Thoracic aorta (tissue), 2 donors: Measurements from ENCODE around the gene KRT75. TPM values are rescaled to one million over a fixed set of nuclear protein-coding genes. Genes with fewer than 3 reads are reported as not detected.

ENCODE experiments used
- ATAC-seq: fragments of 150-250 bp; one replicate; pipeline ENCODE4 v1.8.0; 2017; ENCODE audit warnings: low read depth; ENCODE audit not compliant: insufficient number of reproducible peaks, low FRiP score
- DNase-seq: peaks from one replicate; pipeline ENCODE4 v3.0.0-alpha.2; 2020; ENCODE audit warnings: low spot score
- H3K27ac ChIP-seq, 2 donors: fragments of 200-600 bp; sonication (generic); 1 replicate in 1 of 2; 2 replicates in 1 of 2; pipeline ENCODE4 v1.5.1; 2016; ENCODE audit warnings: mild to moderate bottlenecking in 2 of 2, moderate library complexity in 2 of 2
- H3K27me3 ChIP-seq: fragments of 200-600 bp; sonication (generic); replicated peaks from 2 replicates; pipeline ENCODE4 v1.6.0; 2016; ENCODE audit warnings: mild to moderate bottlenecking; ENCODE audit not compliant: insufficient read depth
- H3K36me3 ChIP-seq: fragments of 200-600 bp; sonication (generic); one replicate; pipeline ENCODE4 v1.5.1; 2016
- H3K4me1 ChIP-seq, 2 donors: fragments of 200-600 bp; sonication (generic); 1 replicate in 1 of 2; 2 replicates in 1 of 2; pipeline versions ENCODE4 v1.5.1 to v1.6.0; 2016; ENCODE audit warnings: low read depth in 2 of 2, mild to moderate bottlenecking in 1 of 2; ENCODE audit not compliant: control insufficient read depth in 1 of 2
- H3K4me3 ChIP-seq: fragments of 200-600 bp; sonication (generic); 2 replicates; pipeline ENCODE4 v1.5.1; 2016; ENCODE audit warnings: mild to moderate bottlenecking
- H3K9me3 ChIP-seq: fragments of 200-600 bp; sonication (generic); 2 replicates; pipeline ENCODE4 v1.5.1; 2016
- total RNA-seq, 2 donors: library from RNA; depleted of rRNA; stranded (reverse); fragments of >200 nt; gene quantifications; one replicate each; pipeline versions ENCODE4 v1.1.0 to v1.2.3, GENCODE V29; 2016
- TF ChIP-seq, protein P1 (sequence below): fragments of 200-600 bp; sonication (generic); IDR thresholded peaks from one replicate; pipeline ENCODE4 v1.5.1; 2019; ENCODE audit warnings: antibody characterized with exemption

The KRT75 gene
- total RNA-seq, 2 donors from 2014 or later: not detected

DNA sequence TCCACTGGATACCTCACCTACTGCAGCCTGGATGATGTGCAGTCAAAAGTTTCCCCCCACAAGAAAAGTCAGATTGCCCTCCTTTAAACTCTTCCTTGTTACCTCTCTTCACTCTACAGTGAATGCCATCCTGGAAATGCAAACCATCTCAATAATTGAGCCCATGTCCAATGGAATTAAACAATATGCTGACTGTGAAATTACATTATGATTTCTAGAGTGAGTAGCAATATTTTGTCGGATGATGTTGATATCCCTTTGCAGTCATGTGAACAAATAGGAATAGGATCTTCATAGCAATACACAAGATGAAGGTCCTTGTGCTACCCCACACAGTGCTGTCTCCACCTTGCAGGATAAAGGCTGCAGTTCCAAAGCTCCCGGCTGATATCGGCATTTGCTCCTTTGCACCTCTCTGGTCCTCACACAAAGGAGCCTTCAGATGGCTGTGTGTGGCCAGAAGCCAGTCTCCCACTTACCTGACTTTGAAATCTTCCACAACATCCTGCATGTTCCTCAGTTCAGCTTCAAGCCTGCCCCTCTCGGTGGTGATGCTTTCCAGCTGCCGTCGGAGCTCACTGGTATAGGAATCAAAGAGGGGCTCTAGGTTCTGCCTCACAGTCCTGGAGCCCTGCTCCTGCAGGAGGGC lies 1.5 kb downstream of the KRT75 start:
- ATAC-seq (no peak), DNase-seq (no peak)
- Histone ChIP-seq H3K4me1 (no peaks in the 10 kb centered on the region), H3K9me3 (no peaks in the 10 kb centered on the region), H3K27me3 (no peaks in the 10 kb centered on the region), H3K36me3 (no peaks in the 10 kb centered on the region), H3K27ac (no peak overlapping the region), H3K4me3 (no peak overlapping the region)
- TF ChIP-seq, protein P1, sequence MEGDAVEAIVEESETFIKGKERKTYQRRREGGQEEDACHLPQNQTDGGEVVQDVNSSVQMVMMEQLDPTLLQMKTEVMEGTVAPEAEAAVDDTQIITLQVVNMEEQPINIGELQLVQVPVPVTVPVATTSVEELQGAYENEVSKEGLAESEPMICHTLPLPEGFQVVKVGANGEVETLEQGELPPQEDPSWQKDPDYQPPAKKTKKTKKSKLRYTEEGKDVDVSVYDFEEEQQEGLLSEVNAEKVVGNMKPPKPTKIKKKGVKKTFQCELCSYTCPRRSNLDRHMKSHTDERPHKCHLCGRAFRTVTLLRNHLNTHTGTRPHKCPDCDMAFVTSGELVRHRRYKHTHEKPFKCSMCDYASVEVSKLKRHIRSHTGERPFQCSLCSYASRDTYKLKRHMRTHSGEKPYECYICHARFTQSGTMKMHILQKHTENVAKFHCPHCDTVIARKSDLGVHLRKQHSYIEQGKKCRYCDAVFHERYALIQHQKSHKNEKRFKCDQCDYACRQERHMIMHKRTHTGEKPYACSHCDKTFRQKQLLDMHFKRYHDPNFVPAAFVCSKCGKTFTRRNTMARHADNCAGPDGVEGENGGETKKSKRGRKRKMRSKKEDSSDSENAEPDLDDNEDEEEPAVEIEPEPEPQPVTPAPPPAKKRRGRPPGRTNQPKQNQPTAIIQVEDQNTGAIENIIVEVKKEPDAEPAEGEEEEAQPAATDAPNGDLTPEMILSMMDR: no peak

DNA sequence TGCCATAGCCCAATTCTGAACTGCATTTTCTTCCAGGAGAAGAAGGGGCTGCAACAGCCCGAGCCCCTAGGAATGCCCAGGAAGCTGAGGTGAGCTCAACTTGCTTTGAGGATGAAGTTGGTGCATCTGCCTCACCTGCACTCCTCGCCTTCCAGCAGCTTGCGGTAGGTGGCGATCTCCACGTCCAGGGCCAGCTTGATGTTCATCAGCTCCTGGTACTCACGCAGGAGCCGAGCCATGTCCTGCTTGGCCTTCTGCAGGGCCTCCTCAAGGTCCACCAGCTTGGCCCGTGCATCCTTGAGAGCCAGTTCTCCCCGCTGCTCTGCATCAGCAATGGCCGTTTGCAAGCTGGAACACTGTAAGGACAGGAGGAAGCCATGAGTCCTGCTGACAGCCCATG lies 6.0 kb downstream of the KRT75 start:
- no peaks in the 10 kb centered on the region for H3K36me3 ChIP-seq
- H3K27me3 ChIP-seq: no peaks in the 10 kb centered on the region
- no peak overlapping the region for H3K4me3 ChIP-seq
- DNase-seq (no peak), ATAC-seq (no peak)
- no peak overlapping the region for H3K27ac ChIP-seq
- H3K9me3 ChIP-seq: no peaks in the 10 kb centered on the region
- H3K4me1 ChIP-seq: no peaks in the 10 kb centered on the region
- TF ChIP-seq, protein P1: no peak

DNA sequence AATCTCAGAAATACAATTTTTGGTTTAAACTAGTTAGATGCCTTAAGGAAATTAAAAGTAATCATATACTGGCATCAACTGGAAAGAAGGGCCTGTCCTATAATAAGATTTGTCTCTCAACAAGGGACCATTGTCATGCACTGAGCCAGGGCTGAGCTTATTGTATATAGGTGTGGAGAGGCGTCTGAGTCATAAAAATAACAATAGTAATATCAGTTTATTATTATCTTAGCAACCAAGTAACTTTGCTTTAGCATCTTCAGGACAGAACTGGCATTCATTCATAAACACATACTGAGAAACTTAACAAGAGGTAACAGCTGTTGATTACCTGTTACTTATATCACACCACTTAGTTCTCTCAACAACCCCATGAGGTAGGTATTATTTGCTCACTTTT lies 7.1 kb downstream of the KRT75 start:
- H3K4me1 ChIP-seq: no peaks in the 10 kb centered on the region
- H3K4me3 ChIP-seq: no peak overlapping the region
- H3K27ac ChIP-seq: no peak overlapping the region
- ATAC-seq (no peak), DNase-seq (no peak)
- TF ChIP-seq, protein P1: no peak
- H3K27me3 ChIP-seq: no peaks in the 10 kb centered on the region
- H3K36me3 ChIP-seq: no peaks in the 10 kb centered on the region
- H3K9me3 ChIP-seq: no peaks in the 10 kb centered on the region

DNA sequence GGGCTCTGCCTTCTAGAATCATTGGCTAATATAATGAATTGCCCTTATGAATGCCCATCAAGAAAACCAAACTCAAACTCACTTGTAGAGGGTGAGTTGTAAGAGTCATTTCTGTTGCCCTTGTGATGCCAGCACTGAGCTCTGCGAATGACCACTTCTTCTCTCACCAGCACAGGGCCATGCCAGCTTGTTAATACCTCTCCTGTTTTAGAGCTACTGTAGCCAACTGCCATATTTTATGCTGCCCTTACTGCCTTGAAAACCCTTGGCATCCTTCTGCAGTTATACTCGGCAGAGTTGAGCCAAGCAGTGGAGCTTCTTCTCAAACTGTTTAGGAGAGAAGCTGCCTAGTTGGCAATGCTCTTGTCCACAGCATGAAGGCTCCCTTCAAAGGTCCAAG lies 8.1 kb downstream of the KRT75 start:
- Histone ChIP-seq H3K36me3 (no peaks in the 10 kb centered on the region), H3K9me3 (no peaks in the 10 kb centered on the region), H3K4me1 (no peaks in the 10 kb centered on the region), H3K27ac (no peak overlapping the region), H3K4me3 (no peak overlapping the region), H3K27me3 (no peaks in the 10 kb centered on the region)
- TF ChIP-seq, protein P1: no peak
- DNase-seq (no peak), ATAC-seq (no peak)

DNA sequence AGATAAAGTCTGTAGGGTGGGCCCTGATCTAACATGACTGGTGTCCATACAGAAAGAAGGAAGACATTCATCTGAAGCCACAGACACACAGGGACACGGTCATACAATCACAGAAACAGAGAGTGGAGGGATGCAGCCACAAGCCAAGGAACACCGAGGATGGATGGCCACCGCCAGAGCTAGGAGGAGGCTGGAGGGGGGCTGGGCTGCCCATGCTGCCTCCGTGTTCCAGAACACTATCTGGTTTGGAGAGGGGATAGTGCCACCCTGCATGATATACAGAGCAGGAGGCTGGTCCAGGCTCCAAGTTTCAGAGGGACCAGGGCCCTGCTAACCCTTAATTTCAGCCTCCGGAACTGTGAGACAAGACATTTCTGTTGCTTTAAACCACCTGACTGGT lies 8.7 kb downstream of the KRT75 start:
- no peaks in the 10 kb centered on the region for H3K36me3 ChIP-seq
- TF ChIP-seq, protein P1: no peak
- ATAC-seq (no peak), DNase-seq (no peak)
- no peaks in the 10 kb centered on the region for H3K27me3 ChIP-seq
- no peaks in the 10 kb centered on the region for H3K9me3 ChIP-seq
- H3K4me3 ChIP-seq: no peak overlapping the region
- no peaks in the 10 kb centered on the region for H3K4me1 ChIP-seq
- no peak overlapping the region for H3K27ac ChIP-seq
